Spleen (tissue), 11 donors: Measurements from ENCODE around the gene PLSCR4. TPM values are rescaled to one million over a fixed set of nuclear protein-coding genes. Genes with fewer than 3 reads are reported as not detected.

Experiments used
- DNase-seq: peaks from one replicate; pipeline ENCODE4 v3.0.0-alpha.2; 2020
- H3K27ac ChIP-seq, 8 donors: fragments of 200-600 bp; sonication (generic) in 7 of 8; 1 replicate in 4 of 8; 2 replicates in 4 of 8; pipeline versions ENCODE4 v1.5.0 to v1.8.0; 2016 to 2021; ENCODE audit warnings: inconsistent platforms in 4 of 8, mild to moderate bottlenecking in 4 of 8, moderate library complexity in 1 of 8
- H3K27me3 ChIP-seq, 7 donors: fragments of 200-600 bp; sonication (generic) in 6 of 7; replicated peaks in 1 of 7; 1 replicate in 4 of 7; 2 replicates in 3 of 7; pipeline versions ENCODE4 v1.5.0 to v1.8.0; 2016 to 2021; ENCODE audit warnings: inconsistent platforms in 3 of 7, mild to moderate bottlenecking in 1 of 7
- H3K36me3 ChIP-seq, 6 donors: fragments of 200-600 bp; sonication (generic) in 5 of 6; 1 replicate in 4 of 6; 2 replicates in 2 of 6; pipeline versions ENCODE4 v1.5.0 to v1.8.0; 2016 to 2021; ENCODE audit warnings: inconsistent platforms in 2 of 6
- H3K4me1 ChIP-seq, 6 donors: fragments of 200-600 bp; sonication (generic) in 5 of 6; 1 replicate in 3 of 6; 2 replicates in 3 of 6; pipeline versions ENCODE4 v1.5.0 to v1.8.0; 2016 to 2021; ENCODE audit warnings: inconsistent platforms in 3 of 6
- H3K4me3 ChIP-seq, 8 donors: fragments of 200-600 bp; sonication (generic) in 7 of 8; 1 replicate in 4 of 8; 2 replicates in 4 of 8; pipeline versions ENCODE4 v1.5.0 to v1.8.0; 2016 to 2021; ENCODE audit warnings: inconsistent platforms in 4 of 8, mild to moderate bottlenecking in 4 of 8, moderate library complexity in 2 of 8
- H3K9me3 ChIP-seq, 8 donors: fragments of 200-600 bp; sonication (generic) in 7 of 8; 1 replicate in 4 of 8; 2 replicates in 4 of 8; pipeline versions ENCODE4 v1.5.0 to v1.8.0; 2016 to 2021; ENCODE audit warnings: inconsistent platforms in 4 of 8
- POLR2A ChIP-seq, 3 donors: fragments of 450-650 bp; IDR thresholded peaks; one replicate each; pipeline ENCODE4 v1.5.1; 2017; ENCODE audit warnings: antibody characterized with exemption in 3 of 3, mild to moderate bottlenecking in 1 of 3
- POLR2AphosphoS5 ChIP-seq, 3 donors: sonication (generic); formaldehyde crosslinking; IDR thresholded peaks; one replicate each; pipeline ENCODE4 v1.5.1; 2017; ENCODE audit warnings: antibody characterized with exemption in 3 of 3
- WGBS, 5 donors: extraction: QIAGEN DNeasy Blood & Tissue Kit in 3 of 5; methylation state at CpG; one replicate each; pipeline versions ENCODE4 v1.1.5 to v1.1.7; 2013 to 2018; 5-methylcytosine and 5-hydroxymethylcytosine counted together
- intact Hi-C: fragments of 100-400 bp; cut with DNase I; formaldehyde crosslinking; loops from one replicate; pipeline ENCODE4 v1.15.0; 2023; ENCODE audit warnings: low total_unique reads
- polyA plus RNA-seq, 3 donors: library from polyadenylated mRNA; stranded (reverse); fragments of 200-250 nt; gene quantifications; one replicate each; pipeline ENCODE4 v1.2.1, GENCODE V29; 2013
- total RNA-seq, 7 donors: library from RNA; depleted of rRNA in 3 of 7; stranded (reverse); fragments of >200 nt in 3 of 7; fragmentation: NEBNext Ultra II Directional in 4 of 7; extraction: Animal tissue kit (Norgen Biotek cat#: 25700) in 4 of 7; gene quantifications; one replicate each; pipeline versions ENCODE4 v1.1.0 to v1.2.1, GENCODE V29; 2016 to 2021
- TF ChIP-seq, protein P1 (sequence below), 11 experiments: fragments of 200-600 bp in 7 of 11; fragments of 450-650 bp in 4 of 11; sonication (generic) in 4 of 11; IDR thresholded peaks in 8 of 11; conservative IDR thresholded peaks in 3 of 11; 1 replicate in 7 of 11; 2 replicates in 4 of 11; pipeline versions ENCODE4 v1.4.0 to v1.8.0; 2016 to 2021; ENCODE audit warnings: antibody characterized with exemption in 11 of 11, inconsistent platforms in 4 of 11, mild to moderate bottlenecking in 1 of 11
- donor health status: healthy with polysubstance abuse.
- donor health status: DM: no; HTN: no; CAD: no; lungs with moderate emphysema.
- donor health status: DM: no; HTN: no; CAD: no.
- donor health status: Bipolar disorder and iron deficiency.
- donor health status: healthy.
- donor health status: DM: no; HTN: no; CAD: no.
- donor health status: DM: yes; HTN: yes; CAD: no.

The PLSCR4 gene
- total and polyA plus RNA-seq, 10 donors: 4.7 to 77.5 (median 36.0) TPM

DNA sequence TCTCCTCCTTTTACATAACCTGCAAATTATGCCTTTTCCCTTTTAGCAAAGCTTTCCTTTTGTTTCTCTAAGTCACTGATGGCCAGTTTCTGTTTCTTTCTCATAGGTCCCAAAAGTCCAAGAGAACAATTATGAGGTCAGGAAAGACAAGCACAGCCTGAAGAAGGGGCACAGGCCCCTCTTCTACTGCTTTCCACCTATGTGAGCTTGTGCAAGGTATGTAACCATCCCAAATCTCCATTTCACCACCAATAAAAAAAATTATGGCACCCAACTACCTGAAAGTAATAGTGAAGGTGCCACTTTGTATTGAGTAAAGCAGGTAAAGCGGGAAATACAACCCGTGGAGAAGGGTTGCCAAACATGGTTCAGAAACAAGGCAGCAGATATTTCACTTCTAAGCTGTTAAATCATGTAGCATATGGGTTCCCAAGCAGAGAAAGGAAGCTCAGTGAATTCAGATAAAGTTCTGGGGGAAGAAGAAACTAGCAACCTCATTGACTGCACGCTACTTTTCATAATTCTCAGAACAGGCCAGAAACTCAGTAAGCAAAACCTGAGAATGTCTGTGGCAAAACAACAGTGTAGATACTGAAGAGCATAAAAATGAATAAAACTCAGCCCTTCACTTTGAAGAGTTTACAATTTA, 94.1 kb downstream of the PLSCR4 start:
- Histone ChIP-seq H3K27ac (peak overlapping the region in 7 of 8 donors; percentile 19 to 68 (median 52)), H3K4me3 (no peak overlapping the region), H3K9me3 (no peaks in the 10 kb centered on the region), H3K36me3 (no peaks in the 10 kb centered on the region), H3K27me3 (peaks cover 0 to 24% (median 12%) of the 10 kb centered on the region in 7 donors), H3K4me1 (peaks cover 5 to 50% (median 22%) of the 10 kb centered on the region in 6 donors)
- no peak for TF ChIP-seq POLR2AphosphoS5 (IDR thresholded peaks at IDR 0.05)
- no peak for TF ChIP-seq POLR2A (IDR thresholded peaks at IDR 0.05)
- TF ChIP-seq, protein P1, sequence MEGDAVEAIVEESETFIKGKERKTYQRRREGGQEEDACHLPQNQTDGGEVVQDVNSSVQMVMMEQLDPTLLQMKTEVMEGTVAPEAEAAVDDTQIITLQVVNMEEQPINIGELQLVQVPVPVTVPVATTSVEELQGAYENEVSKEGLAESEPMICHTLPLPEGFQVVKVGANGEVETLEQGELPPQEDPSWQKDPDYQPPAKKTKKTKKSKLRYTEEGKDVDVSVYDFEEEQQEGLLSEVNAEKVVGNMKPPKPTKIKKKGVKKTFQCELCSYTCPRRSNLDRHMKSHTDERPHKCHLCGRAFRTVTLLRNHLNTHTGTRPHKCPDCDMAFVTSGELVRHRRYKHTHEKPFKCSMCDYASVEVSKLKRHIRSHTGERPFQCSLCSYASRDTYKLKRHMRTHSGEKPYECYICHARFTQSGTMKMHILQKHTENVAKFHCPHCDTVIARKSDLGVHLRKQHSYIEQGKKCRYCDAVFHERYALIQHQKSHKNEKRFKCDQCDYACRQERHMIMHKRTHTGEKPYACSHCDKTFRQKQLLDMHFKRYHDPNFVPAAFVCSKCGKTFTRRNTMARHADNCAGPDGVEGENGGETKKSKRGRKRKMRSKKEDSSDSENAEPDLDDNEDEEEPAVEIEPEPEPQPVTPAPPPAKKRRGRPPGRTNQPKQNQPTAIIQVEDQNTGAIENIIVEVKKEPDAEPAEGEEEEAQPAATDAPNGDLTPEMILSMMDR (IDR thresholded peaks at IDR 0.05 in 8 of 11, conservative IDR thresholded peaks at IDR 0.05 in 3 of 11): no peak
- DNase-seq: no peak
- intact Hi-C loops: no loop called here
- WGBS, 5 donors: 41 to 70% (median 52%) methylated on average over 3 of the region's 3 CpGs

DNA sequence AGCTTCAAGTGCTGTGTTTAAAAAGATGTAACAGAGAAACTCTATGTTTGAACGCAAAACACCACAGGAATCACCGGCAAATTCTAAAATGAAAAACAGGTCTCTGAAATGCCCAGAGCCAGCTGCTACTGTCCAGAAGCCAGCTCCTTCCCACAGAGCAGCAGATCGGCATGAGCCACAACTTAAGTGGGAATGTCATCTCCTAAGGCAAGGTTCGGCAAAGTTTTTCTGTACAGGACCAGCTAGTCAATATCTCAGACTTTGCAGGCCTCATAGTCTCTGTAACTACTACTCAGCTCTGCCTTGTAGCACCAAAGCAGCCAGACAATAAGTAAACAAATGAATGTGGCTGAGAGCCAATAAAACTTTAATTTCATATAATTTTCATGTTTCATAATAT, 94.8 kb downstream of the PLSCR4 start:
- TF ChIP-seq POLR2A (IDR thresholded peaks at IDR 0.05) (no peak), POLR2AphosphoS5 (IDR thresholded peaks at IDR 0.05) (no peak)
- TF ChIP-seq, protein P1 (IDR thresholded peaks at IDR 0.05 in 8 of 11, conservative IDR thresholded peaks at IDR 0.05 in 3 of 11): no peak
- no peak for DNase-seq
- WGBS, 5 donors: 74 to 90% (median 79%) methylated on average over 4 of the region's 4 CpGs
- Histone ChIP-seq H3K4me1 (peaks cover 3 to 43% (median 15%) of the 10 kb centered on the region in 6 donors), H3K27me3 (peaks cover 0 to 17% (median 7%) of the 10 kb centered on the region in 7 donors), H3K36me3 (no peaks in the 10 kb centered on the region), H3K4me3 (no peak overlapping the region), H3K27ac (peak overlapping the region in 7 of 8 donors; percentile 19 to 68 (median 52)), H3K9me3 (no peaks in the 10 kb centered on the region)
- intact Hi-C loops: no loop called here

DNA sequence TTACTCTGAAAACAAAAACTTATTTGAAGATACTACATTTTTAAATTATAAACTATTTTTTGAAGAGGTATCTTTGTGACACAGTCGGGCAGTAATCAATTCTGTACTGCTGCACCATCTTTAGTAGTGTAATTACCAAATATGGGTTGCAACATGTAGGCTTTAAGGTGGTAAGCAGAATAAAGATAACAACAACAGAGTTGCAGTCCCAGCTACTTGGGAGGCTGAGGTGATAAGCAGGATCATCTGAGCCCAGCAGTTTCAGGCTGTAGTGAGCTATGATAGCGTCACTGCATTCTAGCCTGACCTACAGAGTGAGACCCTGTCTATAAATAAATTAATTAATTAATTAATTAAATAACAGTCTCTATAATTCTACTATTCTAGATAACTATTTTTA, 95.9 kb downstream of the PLSCR4 start:
- DNase-seq: no peak
- Histone ChIP-seq H3K27ac (no peak overlapping the region), H3K36me3 (no peaks in the 10 kb centered on the region), H3K9me3 (no peaks in the 10 kb centered on the region), H3K4me1 (peaks cover 0 to 32% (median 10%) of the 10 kb centered on the region in 6 donors), H3K27me3 (peaks cover 0 to 6% (median 0%) of the 10 kb centered on the region in 7 donors), H3K4me3 (no peak overlapping the region)
- intact Hi-C loops: no loop called here
- WGBS, 5 donors: 53 to 81% (median 57%) methylated on average over 2 of the region's 2 CpGs
- TF ChIP-seq POLR2A (IDR thresholded peaks at IDR 0.05) (no peak), POLR2AphosphoS5 (IDR thresholded peaks at IDR 0.05) (no peak)
- TF ChIP-seq, protein P1 (IDR thresholded peaks at IDR 0.05 in 8 of 11, conservative IDR thresholded peaks at IDR 0.05 in 3 of 11): no peak

DNA sequence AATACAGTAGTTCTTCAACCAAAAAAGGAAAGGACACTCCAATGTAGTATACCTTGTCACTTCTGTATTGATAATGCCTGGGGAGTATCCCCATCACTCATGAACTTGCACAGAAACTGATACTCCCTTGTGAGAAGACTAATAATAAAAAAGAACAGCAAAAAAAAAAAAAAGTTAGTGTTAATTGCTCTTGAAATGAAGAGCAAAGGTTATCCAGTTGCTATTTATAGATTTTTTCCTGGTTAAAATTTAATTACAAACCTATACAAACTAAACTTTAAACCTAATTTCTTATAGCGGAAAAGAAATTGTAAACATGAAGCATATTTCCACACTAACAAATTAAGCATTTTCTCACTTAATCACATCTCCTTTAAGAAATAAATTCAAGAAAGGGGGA, 96.6 kb downstream of the PLSCR4 start:
- Histone ChIP-seq H3K4me3 (no peak overlapping the region), H3K36me3 (no peaks in the 10 kb centered on the region), H3K27ac (no peak overlapping the region), H3K9me3 (no peaks in the 10 kb centered on the region), H3K4me1 (peaks cover 0 to 29% (median 6%) of the 10 kb centered on the region in 6 donors), H3K27me3 (no peaks in the 10 kb centered on the region)
- intact Hi-C loops: no loop called here
- TF ChIP-seq POLR2AphosphoS5 (IDR thresholded peaks at IDR 0.05) (no peak), POLR2A (IDR thresholded peaks at IDR 0.05) (no peak)
- TF ChIP-seq, protein P1 (IDR thresholded peaks at IDR 0.05 in 8 of 11, conservative IDR thresholded peaks at IDR 0.05 in 3 of 11): no peak
- DNase-seq: no peak
- WGBS, 5 donors: 93 to 97% (median 96%) methylated on average over 1 of the region's 1 CpG
